GM12891 (cell line): ENCODE results near the gene GPR148.

Source experiments
- PAX5 ChIP-seq: IDR thresholded peaks from 2 replicates; pipeline ENCODE4 v1.6.1; 2011; ENCODE audit warnings: low read length, moderate library complexity, mild to moderate bottlenecking; ENCODE audit not compliant: insufficient read depth, severe bottlenecking
- POLR2A ChIP-seq: IDR thresholded peaks from 2 replicates; pipeline ENCODE4 v1.6.1; 2011; ENCODE audit warnings: low read depth, low read length, control low read depth
- POLR2AphosphoS5 ChIP-seq: IDR thresholded peaks from 2 replicates; pipeline ENCODE4 v1.6.1; 2011; ENCODE audit warnings: low read depth, low read length, control low read depth
- SPI1 ChIP-seq: IDR thresholded peaks from 2 replicates; pipeline ENCODE4 v1.6.1; 2011; ENCODE audit warnings: low read depth, low read length, control low read depth
- TAF1 ChIP-seq: IDR thresholded peaks from 2 replicates; pipeline ENCODE4 v1.6.1; 2011; ENCODE audit warnings: low read depth, low read length, control low read depth

GRCh38 chr2:130743278-130743677 is 14.4 kb downstream of the GPR148 start:
- no peak for TF ChIP-seq POLR2A
- TF ChIP-seq SPI1: no peak
- TF ChIP-seq POLR2AphosphoS5: no peak
- TF ChIP-seq TAF1: no peak
- TF ChIP-seq PAX5: no peak
